KBM-7 (cell line): ENCODE results near the gene ARCN1.

Experiments
- DNase-seq: peaks from one replicate; pipeline ENCODE4 v3.0.0-alpha.2; 2015
- in situ Hi-C: fragments of 300-500 bp; cut with MboI; formaldehyde crosslinking; loops from 2 replicates; pipeline ENCODE4 v1.14.3; 2020; ENCODE audit warnings: low sequenced_read_pairs, low pct_unique_long_range_greater_than_20kb, mixed read lengths

Gene ARCN1

DNA sequence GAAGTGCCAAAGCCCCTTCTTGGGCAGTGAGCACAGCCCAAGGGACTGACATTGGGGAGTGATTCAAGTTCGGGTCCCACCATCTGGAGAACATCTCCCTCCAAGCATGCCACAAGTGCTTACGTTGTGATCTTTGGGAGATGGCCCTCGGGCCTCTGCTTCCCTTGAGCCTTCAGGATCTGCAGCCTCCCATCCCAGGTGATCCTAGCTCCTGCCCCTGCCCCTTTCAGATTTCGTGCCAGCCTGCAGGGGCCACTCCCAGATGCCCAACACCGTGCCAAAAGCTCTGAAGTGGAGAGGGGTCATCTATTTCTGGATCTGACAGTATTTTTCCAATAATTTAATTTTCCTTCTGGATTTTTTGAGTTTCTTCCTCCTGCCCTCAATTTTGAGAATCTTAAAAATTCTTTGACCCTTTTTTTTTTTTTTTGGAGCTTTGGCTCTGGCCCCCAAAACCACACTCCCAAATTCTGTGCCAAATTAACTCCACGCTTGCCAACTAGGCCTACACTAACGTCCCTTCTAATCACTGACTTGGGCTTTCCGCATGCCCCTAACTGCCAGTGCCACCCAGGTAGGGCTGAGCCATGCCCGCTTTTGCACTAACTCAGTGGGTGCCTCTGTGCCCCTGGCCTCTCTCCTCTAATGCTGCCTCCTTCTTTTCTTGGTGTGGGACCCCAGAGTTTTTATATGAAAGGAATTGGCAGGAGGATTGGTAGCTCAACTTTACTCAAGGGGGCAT, 60.5 kb downstream of the ARCN1 start:
- in situ Hi-C loops: no loop called here
- DNase-seq: no peak

DNA sequence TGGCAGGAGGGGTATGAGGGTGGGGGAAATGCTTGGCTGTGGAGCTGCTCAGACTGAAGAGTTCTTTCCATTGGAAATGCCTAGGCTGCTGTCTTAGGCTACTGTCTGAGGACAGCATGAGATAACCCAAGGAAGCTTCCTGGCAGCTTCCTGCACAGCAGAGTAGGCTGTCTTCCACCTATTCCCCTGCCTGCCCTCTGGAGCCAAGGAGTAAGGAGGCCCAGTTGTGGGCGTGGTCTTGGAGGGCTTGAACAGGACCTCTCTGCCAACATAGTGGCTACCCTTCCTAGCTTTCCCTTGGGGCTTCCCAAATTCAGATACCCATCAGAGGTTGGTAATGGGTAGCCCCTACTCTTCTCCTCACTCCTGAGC, 61.1 kb downstream of the ARCN1 start:
- no peak for DNase-seq
- in situ Hi-C loops: no loop called here

DNA sequence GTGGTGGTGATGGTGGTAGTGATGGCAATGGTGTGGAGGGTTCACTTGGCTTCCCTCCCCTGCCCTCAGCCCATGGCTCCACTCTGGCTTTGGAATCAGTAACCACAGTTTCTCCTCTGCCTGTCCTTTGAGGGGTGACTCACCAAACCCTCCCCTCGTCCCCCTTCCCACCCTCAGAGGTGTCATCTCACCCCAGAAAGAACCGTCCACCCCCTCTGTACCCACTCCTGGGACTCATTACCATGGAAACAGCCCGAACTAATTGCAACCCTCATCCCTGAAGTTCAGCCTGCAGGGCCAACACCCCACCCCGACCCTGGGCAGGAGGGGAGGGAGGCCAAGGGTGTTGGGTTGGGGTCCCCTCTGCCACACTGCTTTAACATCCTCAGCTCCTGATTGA, 61.8 kb downstream of the ARCN1 start:
- DNase-seq: no peak

DNA sequence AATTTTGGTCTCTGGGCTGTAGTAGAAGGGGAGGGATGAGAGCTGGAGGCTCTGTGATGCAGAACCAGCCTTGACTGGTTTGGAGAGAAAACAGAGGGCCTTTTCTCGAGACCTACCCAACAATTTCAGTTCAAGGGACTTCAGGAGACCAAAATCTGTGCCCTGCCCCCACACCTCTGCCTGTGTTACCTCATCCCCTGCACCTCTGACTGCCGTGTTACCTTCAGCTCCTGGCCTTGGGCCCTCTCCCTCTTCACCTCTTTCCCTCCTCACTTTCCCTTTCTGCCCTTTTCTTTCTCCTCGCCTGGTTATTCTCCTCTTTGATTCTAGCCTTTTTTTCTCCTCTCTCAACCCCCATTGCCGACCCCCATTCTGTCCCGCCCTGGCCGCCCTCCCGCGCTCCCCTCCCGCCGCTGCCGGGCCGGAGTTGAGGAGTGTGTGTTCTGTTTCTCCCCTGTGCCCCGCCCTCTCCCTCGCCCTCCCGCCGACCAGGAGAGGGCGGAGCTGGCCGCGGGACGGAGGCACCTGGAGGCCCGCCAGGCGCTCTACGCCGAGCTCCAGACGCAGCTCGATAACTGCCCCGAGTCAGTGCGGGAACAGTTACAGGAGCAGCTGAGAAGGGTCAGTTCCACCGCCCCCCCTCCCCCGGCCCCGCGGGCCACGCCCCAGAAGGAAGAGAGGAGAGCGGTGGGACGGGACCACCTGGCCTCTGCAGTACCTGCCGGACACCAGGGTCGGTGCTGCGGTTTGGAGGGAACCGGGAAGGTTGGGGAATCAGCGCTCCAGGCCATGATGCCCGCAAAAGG, 62.4 kb downstream of the ARCN1 start:
- no peak for DNase-seq
- in situ Hi-C loops: no loop called here

More for the DNA sequence above, 61.8 kb downstream of the ARCN1 start:
- in situ Hi-C loops: no loop called here

DNA sequence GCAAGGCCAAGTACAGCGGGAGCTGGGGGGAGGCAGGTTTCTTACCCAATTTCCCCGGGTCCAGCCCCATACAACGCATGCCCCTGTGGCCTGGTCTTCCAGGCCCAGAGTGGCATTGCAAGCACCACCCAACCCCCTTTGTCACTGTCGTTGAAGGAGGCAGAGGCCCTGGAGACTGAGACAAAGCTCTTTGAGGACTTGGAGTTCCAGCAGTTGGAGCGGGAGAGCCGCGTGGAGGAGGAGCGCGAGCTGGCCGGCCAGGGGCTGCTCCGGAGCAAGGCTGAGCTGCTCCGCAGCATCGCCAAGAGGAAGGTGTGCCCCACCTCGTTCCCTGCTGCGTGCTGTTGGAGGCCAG, 63.0 kb downstream of the ARCN1 start:
- in situ Hi-C loops: no loop called here
- no peak for DNase-seq

DNA sequence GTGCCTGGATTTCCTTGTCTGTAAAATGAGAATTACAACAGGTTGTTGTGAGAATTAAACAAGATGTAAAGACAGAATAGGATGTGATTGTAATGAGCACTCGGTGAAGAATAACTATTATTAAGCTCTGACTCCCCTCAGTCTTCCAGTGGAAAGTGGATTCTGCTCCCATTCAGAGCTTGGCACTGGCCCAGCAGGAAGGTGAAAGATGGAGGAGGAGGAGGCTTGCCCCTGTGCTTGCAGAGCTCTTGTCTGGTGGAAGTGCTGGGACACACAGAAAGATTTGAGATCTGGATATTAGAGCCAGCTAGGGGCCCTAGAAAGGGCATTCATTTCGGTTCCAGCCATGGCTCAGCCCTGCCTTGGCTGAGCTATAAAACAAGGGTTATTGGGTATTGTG, 63.4 kb downstream of the ARCN1 start:
- DNase-seq: no peak
- in situ Hi-C loops: no loop called here

DNA sequence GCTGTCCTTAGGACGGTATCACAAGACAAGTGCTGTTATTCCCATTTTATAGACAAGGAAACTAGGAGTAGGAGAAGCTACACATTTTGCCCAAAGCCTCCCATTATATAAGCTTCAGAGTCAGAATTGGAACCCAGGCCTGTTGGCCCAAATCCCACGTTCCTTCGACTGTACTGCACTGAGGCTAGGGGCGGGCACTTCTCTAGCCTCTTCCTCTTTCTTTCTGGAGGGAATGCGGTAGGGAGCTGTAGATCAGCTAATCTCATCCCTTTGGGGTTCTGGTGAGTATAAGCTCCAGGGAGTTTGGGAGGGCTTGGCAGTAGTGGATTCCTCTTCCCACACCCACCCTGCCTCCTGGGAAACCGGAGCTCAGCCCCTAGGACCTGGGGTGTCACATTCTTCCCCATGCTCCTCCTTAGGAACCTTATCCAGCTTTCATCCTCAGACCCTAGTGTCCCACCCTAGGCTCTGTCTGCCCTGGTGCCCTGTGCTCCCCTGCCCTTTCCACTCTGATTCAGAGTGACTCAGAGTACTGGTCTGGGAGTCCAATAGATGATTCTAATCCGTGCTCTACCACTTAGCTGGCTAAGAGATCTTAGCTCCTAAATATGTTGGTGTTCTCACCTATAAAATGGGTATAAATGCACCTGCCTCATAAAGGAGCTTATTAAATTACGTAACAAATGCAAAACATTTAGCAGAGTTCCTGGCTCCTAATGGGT, 64.5 kb downstream of the ARCN1 start:
- no peak for DNase-seq
- in situ Hi-C loops: no loop called here

DNA sequence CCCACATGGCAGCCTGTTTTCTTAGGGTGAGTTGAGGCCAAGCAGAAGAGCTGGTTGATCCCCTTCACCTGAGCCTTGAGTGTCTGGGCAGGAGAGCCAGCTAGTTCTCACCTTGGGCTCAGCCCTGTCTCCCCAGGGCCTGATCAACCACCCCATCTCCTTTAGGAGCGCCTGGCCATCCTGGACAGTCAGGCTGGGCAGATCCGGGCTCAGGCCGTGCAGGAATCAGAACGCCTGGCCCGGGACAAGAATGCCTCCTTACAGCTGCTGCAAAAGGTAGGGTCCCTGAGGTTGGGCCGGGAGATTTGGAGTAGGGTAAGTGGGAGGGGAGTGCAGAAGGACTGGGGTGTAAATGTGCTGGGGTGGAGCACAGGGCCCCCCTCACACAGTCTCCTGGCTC, 66.5 kb downstream of the ARCN1 start:
- in situ Hi-C loops: no loop called here
- no peak for DNase-seq

DNA sequence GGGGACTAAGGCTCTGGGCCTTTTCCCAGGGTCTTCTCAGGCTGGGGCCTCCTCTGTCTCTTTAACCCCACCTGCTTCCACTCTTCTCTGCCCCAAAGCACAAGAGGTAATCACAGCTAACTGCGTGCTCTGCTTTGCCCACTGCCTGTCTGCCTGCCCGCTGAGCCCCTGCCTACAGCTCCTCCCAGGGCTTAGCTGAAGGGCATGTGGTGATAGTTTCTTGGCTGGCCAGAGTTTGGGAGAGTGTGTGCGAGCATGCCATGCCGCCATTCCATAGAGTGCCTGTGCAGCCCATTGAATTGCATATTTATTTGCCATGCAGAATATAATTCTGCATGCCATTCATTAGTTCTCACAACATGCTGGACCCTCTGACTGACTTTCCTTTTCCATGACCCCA, 67.7 kb downstream of the ARCN1 start:
- in situ Hi-C loops: no loop called here
- DNase-seq: no peak

DNA sequence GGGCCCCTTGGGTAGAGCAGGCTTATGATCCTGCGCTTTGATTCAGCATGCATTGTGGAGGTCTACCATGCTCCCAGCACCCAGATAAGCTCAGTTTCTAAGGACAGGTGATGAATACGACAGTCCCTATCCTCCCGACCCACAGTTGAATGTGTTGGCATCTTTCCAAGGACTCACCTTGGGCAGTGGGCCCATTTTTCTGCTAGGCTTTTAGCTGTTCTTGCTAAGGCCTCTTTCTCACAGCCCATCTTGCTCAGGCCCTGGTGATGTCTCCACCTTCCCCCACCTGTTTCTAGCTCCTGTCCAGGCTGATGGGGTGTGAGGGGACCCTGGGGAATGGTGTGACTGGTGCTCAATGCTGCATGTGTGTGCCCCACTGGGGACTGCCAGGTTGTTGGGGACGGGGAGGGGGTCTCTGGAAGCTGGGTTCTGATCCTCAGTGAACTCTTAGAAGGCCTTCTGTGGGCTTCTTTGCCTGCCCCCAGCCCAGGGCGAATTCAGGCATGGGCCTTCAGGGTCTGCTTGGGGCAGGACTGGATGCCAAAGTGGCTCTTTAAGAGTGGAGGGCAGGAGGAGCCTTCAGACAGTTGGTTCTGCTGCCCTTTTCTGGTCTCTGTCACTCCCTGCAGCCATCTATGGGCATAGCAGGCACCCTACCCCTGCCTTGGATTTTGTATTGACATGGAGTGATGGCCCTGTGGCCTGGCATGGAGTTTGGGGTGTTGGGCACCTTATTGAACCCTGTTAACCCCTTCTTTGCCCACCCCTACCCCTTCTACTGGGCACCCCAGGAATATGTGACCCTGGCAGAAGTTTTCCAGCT, 68.3 kb downstream of the ARCN1 start:
- DNase-seq: no peak

DNA sequence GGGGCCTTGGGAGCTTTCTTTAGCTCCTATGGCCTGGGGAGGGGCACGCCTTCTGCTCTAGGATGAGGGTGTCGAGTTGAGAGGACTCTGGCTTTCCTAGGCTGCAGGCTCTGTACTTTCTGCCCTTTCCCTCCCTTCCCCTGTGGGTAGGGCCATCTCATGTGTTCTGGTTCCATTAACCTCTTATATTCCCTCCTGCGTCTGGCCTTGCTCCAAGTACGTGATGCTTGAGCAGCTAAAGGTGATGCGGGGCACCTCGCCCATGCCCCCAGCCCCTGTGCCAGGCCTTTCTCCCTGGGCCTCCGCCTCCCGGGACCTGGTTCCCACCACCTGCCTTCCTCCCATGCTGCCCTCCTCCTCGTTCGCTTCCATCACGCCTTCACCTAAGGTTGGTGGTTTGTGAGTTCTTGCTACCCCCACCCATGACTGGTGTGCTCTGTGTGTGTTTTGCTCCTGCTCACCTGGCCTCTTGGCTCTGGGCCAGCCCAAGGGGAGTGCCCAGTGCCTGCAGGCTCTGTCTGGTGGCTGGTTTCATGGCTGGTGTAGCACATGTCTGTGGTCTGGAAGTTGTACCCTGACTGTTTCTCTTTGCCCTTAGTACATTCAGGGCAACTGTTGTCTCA, 69.3 kb downstream of the ARCN1 start:
- in situ Hi-C loops: no loop called here
- DNase-seq: no peak

More for the DNA sequence above, 68.3 kb downstream of the ARCN1 start:
- in situ Hi-C loops: no loop called here

DNA sequence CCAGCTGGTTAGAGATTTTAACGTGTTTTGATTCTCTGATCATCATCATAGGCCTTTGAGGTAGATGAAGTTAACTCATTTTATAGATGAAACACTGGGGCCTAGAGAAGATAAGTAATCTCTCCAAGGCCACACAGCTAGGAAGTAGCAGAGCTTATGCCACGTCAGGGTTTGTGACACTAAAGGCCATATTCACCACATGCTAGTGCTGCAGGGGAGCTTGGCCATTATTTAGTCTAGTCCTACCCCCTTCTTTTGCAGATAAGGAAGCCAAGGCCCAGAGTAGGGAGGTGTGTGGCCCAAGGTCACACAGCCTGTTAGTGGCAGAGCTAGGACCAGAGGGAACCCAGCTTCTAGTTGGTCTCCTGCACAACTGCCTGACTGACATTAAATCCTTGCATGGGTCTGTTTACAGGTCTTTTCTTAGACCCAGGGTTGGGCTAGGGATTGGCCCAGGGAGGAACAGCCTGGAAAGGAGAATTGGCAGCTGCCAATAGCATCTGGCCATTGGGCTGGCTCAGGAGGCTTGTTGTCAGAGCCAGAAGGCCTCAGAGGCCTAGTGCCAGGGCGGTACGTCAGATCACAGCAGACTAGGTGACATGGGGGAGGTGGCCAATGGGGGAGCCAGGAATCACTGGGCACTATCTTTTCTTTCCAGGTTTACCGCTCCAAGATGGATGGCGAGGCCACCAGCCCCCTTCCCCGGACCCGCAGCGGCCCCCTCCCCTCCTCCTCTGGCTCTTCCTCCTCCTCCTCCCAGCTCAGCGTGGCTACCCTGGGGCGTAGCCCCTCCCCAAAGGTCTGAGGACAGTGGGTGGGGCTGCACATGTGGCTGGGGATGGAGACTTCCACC, 71.2 kb downstream of the ARCN1 start:
- no peak for DNase-seq
- in situ Hi-C loops: no loop called here

DNA sequence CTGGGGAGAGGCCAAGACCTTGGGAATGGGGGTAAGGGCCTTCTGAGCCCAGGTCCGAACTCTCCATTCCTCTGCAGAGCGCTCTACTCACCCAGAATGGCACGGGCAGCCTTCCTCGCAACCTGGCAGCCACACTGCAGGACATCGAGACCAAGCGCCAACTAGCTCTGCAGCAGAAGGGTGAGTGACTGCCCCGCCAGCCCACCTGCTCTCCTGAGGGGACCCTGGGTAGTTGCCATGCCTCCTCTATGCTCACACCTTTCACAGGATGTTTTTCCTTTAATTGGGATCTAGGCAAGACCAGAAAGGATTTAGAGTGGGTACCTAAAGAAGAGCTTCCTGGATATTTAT, 71.8 kb downstream of the ARCN1 start:
- DNase-seq: no peak
- in situ Hi-C loops: no loop called here

DNA sequence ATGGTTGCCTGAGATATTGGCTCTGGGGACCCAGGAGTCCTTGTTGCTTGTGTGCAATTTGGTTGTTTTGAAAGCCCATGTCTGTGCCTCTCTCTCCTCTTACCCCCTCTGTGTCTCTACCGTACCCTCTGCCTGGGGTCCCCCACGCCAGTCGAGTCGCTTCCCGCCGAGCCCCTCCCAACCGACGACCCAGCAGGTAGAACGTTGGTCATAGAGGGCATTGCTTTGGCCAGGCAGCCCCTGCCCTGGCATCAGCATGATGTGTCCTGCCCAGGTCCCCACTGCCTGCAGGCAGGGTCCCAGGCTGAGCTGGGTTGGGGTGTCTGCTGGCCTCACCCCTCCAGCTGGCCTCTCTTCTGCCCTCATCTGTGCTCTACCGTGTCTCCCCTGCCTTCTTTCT, 72.3 kb downstream of the ARCN1 start:
- in situ Hi-C loops: no loop called here
- DNase-seq: no peak

DNA sequence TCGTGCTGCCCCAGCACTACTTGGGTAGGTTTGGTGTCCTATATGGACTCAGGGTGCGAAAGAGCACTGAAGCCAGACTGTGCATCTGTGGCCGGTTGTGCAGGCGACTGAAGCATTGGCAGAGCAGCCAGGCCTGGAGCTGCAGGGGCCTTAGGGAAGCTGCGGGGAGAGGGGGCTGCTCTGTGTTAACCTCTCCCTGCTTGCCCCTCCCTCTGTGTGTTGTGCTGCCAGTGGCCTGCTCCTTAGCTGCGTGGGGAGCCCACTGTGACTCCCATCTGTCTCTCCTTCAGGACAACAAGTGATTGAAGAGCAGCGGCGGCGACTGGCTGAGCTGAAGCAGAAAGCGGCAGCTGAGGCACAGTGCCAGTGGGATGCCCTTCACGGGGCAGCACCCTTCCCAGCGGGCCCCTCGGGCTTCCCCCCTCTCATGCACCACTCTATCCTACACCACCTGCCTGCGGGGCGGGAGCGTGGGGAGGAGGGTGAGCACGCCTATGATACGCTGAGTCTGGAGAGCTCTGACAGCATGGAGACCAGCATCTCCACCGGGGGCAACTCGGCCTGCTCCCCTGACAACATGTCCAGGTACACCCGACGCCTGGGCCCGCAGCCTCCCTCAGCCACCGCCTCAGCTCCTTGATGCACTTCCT, 73.0 kb downstream of the ARCN1 start:
- DNase-seq: no peak
- in situ Hi-C loops: no loop called here

DNA sequence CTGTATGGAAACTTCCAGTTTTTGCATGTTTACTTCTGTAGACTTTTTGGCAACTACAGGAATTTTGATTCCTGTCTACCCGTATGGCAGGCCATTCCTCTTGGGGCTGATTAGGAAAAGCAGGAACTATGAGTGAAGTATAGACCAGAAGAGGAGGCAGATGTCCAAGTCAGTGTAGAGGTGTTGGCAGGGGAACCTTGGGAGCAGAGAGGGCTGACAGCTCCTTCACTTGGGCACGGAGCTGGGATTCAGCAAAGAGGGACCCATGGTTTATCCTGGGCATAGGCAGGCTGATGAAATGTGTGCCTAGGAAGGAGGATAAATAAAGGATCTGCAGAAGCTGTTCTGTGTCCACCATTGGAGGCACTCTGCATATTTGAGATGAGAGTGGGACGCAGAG, 74.2 kb downstream of the ARCN1 start:
- in situ Hi-C loops: no loop called here
- no peak for DNase-seq

DNA sequence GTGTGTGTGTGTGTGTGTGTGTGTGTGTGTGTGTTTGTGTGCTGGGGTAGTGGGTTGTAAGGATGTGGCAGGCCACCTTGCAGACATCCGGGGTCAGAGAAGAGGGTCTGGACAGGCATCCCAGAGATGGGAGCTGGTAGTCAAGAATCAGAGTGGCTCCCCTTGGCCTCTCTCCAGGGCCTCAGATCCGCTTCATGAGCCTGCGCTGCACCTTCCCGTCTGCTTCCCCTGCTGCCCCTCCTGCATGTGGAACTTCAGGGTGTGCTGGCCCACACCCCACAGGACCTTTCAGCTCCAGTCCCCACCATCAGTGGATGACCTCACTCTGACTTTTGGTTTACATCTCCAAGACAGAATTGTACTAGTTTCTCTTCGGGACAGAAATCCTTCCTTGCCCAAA, 76.1 kb downstream of the ARCN1 start:
- in situ Hi-C loops: no loop called here
- no peak for DNase-seq

DNA sequence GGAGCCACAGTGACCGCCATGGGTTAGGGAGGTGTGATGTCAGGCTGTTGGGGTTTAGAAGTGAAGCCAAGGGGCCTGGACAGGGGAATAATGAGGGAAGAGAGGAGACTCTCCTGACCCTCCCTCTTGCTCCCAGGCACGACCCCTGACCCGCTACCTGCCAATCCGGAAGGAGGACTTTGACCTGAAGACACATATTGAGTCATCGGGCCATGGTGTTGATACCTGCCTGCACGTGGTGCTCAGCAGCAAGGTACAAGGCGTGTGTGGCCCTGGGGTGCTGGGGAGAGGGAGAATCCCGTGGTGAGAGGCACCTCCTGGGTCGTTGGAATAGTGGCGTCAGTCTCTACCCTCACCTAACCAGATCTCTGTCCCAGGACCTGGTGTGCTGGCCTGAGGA, 77.7 kb downstream of the ARCN1 start:
- no peak for DNase-seq
- in situ Hi-C loops: no loop called here
